H1 (cell line): ENCODE measurements around the gene TJP3.

Experiments
- CTCF ChIP-seq, 3 experiments: IDR thresholded peaks; 1 replicate in 2 of 3; 2 replicates in 1 of 3; pipeline versions ENCODE4 v1.5.1 to v1.6.1; 2011; ENCODE audit warnings: low read length in 3 of 3, mild to moderate bottlenecking in 3 of 3, inconsistent platforms in 2 of 3, low read depth in 1 of 3, moderate library complexity in 1 of 3; ENCODE audit not compliant: insufficient read depth in 1 of 3; ENCODE audit errors: control extremely low read depth in 1 of 3
- EGR1 ChIP-seq: IDR thresholded peaks from 2 replicates; pipeline ENCODE4 v1.6.1; 2011; ENCODE audit warnings: low read depth, low read length, borderline replicate concordance
- EZH2 ChIP-seq: fragments of 200-600 bp; sonication (generic); IDR thresholded peaks from 2 replicates; pipeline ENCODE4 v1.7.1; 2012; ENCODE audit warnings: low read depth, mild to moderate bottlenecking, moderate library complexity, low read length, inconsistent platforms; ENCODE audit not compliant: severe bottlenecking
- KDM1A ChIP-seq: fragments of 200-600, 300-600 bp; sonication (generic); IDR thresholded peaks from 2 replicates; pipeline ENCODE4 v1.7.1; 2016; ENCODE audit warnings: mild to moderate bottlenecking, low read length, borderline replicate concordance
- POLR2A ChIP-seq, 2 experiments: IDR thresholded peaks; 1 replicate in 1 of 2; 2 replicates in 1 of 2; pipeline ENCODE4 v1.6.1; 2011; ENCODE audit warnings: low read depth in 2 of 2, low read length in 2 of 2, mild to moderate bottlenecking in 2 of 2; ENCODE audit errors: control extremely low read depth in 1 of 2
- POLR2AphosphoS5 ChIP-seq: IDR thresholded peaks from 2 replicates; pipeline ENCODE4 v1.6.1; 2011; ENCODE audit warnings: low read depth, low read length
- POU5F1 ChIP-seq: IDR thresholded peaks from 2 replicates; pipeline ENCODE4 v1.6.1; 2011; ENCODE audit warnings: low read depth, mild to moderate bottlenecking, low read length, moderate library complexity
- SIN3A ChIP-seq, 2 experiments: IDR thresholded peaks in 1 of 2; conservative IDR thresholded peaks in 1 of 2; 2 replicates each; pipeline ENCODE4 v1.6.1; 2011 to 2012; ENCODE audit warnings: low read length in 2 of 2, improper control_type of control experiment in 1 of 2, low read depth in 1 of 2, mild to moderate bottlenecking in 1 of 2
- SP1 ChIP-seq: IDR thresholded peaks from 2 replicates; pipeline ENCODE4 v1.6.1; 2011; ENCODE audit warnings: low read depth, low read length
- TEAD4 ChIP-seq: IDR thresholded peaks from 2 replicates; pipeline ENCODE4 v1.6.1; 2012; ENCODE audit warnings: low read depth, low read length, inconsistent platforms, mixed read lengths
- ZNF274 ChIP-seq: IDR thresholded peaks from 2 replicates; pipeline ENCODE4 v1.7.0; 2012; ENCODE audit warnings: low read length, borderline replicate concordance; ENCODE audit errors: extremely low read depth
- TF ChIP-seq, protein P1 (sequence below): IDR thresholded peaks from 2 replicates; pipeline ENCODE4 v1.6.1; 2011; ENCODE audit warnings: low read depth, mild to moderate bottlenecking, low read length; ENCODE audit not compliant: insufficient read depth

GRCh38 chr19:3767050-3767449, 58.9 kb downstream of the TJP3 start:
- no peak for TF ChIP-seq POLR2AphosphoS5
- no peak for TF ChIP-seq KDM1A
- TF ChIP-seq EZH2 = no peak
- TF ChIP-seq SP1 = no peak
- TF ChIP-seq ZNF274 = no peak
- TF ChIP-seq EGR1 = no peak
- no peak for TF ChIP-seq CTCF (IDR thresholded peaks at IDR 0.05; ENCODE audit: control extremely low read depth in 1 of 3, insufficient read depth in 1 of 3, low read depth in 1 of 3, low read length in 3 of 3)
- TF ChIP-seq, protein P1, sequence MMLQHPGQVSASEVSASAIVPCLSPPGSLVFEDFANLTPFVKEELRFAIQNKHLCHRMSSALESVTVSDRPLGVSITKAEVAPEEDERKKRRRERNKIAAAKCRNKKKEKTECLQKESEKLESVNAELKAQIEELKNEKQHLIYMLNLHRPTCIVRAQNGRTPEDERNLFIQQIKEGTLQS = no peak
- no peak for TF ChIP-seq POLR2A (IDR thresholded peaks at IDR 0.05; ENCODE audit: control extremely low read depth in 1 of 2, low read depth in 2 of 2, low read length in 2 of 2)
- TF ChIP-seq POU5F1 = no peak
- TF ChIP-seq TEAD4 = no peak
- no peak for TF ChIP-seq SIN3A (conservative IDR thresholded peaks at IDR 0.05 in 1 of 2, IDR thresholded peaks at IDR 0.05 in 1 of 2; ENCODE audit: low read depth in 1 of 2, low read length in 2 of 2)
